Activated T-cell treated with anti-CD3 and anti-CD28 coated beads for 4 hours (primary cell): ENCODE measurements around the gene HOXB2.
"Not testable (repeated sequence)": the region's sequence is repeated elsewhere in the genome, so short reads cannot be mapped to it uniquely, and the experiment has no call there.

Source experiments
- DNase-seq: peaks from one replicate; pipeline ENCODE4 v3.0.0-alpha.2; 2020

HOXB2 gene

DNA sequence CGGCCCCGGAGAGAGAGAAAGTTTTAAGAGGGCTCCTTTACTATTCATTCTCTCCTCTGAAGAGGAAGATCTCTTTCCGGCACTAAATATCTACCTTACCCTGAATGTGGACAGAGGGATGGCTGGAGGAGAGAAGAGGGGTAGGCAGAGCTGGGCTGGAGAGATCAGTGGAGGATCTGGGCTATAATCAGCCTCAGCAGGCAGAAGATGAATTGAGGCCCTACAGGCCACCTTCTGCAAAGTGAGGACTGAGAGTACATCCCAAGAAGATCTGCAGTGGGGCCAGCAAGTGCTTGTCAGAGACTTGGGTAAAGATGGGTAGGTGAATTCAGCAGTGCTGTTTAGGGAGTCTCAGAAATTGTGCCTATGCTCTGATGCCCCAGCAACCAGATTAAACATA lies 7.6 kb downstream of the HOXB2 start:
- DNase-seq = no peak

DNA sequence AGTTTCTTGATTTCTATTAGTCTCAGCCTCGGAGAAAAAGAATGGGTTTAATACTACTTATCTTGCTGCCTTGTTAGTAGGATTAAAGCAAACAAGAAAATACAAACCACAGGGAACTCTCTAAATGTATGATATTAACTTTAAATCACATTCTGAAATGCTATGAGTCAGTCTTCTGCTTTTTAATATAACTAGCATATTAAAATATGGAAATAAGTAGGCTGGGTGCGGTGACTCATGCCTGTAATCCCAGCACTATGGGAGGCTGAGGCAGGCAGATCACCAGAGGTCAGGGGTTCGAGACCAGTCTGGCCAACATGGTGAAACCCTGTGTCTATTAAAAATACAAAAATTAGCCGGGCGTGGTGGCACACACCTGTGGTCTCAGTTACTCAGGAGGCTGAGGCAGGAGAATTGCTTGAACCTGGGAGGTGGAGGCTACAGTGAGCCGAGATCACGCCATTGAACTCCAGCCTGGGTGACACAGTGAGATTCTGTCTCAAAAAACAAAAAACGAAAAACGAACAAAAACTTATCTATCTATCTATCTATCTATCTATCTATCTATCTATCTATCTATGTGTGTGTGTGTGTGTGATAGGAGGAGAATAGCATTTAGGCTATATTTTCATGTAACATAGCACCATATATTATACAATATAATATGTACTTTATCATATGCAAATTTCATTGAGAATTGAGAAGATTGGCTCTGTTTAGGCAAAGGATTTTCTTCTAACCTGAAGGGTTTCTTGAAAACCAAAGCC lies 8.9 kb downstream of the HOXB2 start:
- DNase-seq = not testable (repeated sequence)

DNA sequence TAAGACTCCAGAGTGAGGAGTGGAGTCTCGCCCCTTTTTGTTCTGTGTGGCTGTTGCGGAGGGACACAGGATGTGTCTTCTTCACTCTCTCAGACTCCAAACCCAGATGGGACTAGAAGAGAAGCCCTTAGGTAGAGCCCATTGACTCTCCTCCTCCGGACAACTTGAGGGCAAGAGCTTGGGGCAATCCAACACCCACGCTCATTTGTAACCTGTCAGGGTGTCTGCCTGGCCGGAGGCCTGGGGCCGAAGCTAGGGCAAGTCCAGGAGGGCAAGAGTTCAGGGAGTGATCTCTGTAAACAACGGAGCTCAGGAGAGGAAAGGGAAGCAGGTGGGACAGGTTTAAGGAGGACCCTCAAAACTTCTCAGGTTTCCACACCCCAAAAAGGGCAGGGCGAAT lies 12.6 kb downstream of the HOXB2 start:
- DNase-seq = no peak

DNA sequence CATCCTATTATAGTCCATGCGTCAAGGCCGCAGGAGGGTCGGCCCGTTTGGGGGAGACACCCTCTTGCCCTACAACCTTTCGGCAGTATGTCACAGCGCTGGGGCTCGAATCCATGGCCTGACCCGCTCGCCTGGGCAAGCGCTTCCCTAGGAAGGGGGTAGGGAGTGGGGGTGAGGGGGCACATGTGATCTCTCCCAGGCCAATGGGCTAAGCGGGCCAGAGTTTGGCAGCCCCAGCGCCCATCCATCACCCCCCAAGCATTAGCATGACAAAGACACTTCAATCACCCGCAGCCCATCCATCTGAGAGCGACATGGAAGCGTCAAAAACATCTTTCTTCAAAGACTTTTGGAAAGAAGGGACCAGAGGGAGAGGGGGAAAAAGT lies 14.0 kb downstream of the HOXB2 start, which contains the start of gene HOXB1:
TSS of gene HOXB1 (minus strand) at position 125 of the 386 bp plus-strand sequence. CDS start at position 18, 107 bp downstream.
- no peak for DNase-seq

DNA sequence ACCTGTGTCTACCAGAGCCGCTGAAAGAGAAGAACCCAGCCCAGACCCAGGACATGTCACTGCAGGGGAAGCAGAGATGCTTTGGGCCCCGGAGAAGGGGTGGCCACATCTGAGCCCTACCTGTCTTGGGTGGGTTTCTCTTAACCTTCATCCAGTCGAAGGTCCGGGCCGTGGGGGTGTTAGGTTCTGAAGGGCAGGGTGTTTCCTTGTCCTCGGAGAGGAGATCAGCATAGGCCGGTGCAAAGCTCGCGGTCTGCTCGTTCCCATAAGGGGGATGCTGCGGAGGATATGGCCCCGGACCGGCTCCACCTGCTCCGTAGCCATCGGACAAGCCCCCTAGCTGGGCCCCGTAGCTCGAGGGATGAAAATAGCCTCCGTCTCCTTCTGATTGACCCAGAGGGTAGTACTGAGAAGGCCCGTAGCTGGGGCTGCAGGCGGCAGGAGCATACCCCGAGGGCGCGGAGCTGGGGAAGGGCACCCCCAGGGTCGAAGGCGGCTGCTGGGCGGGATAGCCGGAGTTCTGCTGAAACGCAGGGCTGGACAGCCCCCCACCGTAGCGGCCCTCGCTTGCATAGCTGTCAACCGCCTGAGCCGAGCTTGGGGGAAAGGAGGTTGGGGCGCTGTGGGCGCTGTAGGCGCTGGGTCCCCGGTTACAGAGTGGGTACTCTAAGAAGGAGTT lies 14.6 kb downstream of the HOXB2 start:
- no peak for DNase-seq

DNA sequence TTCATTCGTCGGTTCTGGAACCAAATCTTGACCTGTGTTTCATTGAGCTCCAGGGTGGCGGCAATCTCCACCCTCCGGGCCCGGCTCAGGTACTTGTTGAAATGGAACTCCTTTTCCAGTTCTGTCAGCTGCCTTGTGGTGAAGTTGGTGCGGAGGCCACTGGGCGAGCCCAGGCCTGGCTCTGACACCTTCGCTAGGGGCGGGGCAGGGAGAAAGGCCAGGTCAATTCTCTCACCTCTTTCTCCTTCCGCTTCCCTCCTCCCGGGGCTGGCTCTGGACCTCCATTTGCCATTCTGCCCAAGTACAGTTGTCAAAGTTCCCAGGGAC lies 15.3 kb downstream of the HOXB2 start:
- no peak for DNase-seq

DNA sequence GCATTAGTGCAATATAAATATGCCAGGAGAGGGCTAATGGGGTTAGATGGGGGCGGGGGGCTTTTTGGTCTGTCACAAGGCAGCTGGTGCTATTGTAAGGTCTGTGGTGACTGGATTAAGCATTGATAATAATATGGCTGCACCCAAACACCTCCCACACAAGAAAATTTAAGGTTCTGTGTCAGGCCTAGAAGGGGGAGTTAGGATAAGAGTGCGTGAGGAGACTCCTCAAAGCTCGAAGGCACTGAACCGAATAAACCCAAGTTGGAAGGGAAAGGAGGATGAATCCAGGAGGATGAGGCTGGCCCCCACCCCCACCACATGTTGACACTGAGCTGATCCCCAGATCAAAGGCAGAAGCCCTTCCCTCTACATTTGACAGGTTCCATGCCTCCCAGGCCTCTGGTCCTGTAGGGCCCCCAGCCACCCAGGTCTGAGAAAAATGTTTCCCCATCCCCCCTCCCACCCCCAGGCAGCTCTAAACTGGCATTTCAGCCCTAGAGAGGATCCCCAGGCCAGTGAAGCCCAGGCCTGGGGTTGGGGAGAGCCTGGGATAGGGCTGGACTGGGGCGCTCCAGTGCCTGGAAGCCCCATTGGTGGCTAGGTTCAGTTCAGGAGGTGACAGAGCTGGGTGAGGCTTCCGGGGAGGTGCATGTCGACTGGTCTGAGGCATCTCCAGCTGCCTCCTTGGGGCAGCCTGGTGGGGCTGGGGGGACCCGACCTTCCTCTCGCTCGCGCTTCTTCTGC lies 15.8 kb downstream of the HOXB2 start:
- DNase-seq = no peak

DNA sequence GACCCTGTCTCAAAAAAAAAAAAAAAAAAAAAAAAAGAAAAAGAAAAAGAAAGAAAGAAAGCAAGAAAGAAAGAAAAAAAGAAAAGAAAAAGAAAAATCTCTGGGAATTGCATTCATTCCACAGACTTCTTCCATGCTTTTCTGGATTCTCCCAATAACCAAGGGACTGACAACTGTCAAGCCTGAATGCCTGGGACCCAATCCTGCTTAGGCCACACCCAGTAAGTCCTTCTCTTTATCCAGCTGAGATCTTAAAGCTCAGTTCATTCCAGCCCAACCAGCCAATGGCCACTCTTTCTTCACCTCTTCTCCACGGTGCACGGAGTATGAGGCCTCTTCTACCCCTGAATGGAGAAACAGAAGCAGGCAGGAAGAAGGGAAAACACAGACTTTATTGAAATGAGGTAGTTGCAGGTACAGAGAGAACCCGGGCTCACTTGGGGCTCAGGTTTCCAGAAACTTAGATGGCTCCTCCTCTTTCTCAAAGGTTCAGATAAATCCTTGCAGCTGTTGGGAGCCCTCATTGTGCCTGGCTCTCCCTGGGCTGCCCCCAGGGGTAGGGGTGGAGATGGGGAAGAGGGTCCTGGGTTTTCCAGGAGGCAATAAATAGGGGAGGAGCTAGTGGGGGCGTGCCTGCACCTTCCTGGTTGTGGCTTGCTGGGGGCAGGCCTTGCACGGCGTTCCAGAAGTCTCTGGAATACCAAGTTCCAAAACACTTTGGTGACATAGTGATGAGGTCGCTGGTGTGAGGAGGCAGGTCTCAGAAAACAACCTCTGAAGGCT lies 16.6 kb downstream of the HOXB2 start:
- no peak for DNase-seq

DNA sequence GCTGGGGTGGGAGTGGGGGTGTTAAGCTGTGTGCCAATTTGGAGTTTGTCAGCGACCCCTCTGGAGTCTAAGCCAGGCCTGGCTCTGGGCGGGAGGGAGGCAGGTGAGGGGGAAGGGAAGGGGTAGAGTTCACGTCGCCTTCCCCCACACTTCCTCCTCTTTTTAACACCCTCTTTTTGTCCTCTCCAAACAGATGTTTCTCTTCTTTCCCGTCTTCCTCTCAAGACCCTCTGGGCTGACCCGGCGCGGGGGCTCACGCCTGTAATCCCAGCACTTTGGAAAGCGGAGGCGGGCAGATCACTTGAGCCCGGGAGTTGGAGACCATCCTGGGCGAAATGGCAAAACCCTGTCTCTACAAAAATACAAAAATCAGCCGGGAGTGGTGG lies 17.4 kb downstream of the HOXB2 start:
- DNase-seq = no peak

DNA sequence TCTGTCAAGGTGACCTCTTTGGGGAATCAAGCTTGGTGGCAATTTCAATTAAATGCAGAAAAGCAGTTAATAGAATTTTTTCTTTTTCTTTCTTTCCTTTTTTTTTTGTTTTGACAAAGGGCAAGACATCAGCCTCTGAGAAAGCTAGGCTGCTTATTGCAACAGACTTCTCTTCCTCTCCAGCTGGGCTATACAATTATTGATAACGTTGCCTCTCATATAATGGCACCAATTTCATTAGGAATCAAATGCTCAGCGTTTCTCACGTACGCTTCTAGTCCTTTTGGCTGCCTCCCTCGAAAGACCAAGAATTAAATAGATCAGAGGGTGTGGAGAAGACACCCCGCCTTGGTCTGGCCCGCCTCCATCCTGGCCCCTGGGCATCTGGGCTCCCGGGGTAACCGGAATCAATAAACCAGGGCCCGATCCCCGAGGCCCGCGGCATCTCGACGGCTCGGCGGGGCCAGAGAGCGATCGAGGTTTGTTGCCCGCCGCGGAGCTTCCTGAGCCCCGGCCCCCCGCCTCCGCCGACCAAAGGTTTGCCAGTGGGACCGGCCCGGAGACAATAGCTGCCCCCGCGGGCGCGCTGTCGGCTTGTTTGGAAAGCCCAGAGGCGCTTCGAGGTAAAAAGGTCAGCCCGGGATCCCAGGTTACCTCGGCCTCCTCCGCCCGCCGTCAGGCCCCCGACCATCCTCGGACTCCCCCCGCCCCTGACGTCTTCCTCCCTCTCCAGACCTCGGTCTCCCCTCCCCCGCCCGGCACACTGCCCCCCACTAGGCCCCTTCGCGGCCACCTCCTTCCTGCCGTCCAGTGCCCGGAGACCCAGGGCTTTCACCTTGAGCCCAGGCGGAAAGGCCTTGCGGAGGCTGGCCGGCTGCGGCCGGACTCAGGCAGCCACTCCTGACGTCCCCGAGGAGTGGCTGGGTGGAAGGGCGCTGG lies 18.0 kb downstream of the HOXB2 start:
- no peak for DNase-seq

DNA sequence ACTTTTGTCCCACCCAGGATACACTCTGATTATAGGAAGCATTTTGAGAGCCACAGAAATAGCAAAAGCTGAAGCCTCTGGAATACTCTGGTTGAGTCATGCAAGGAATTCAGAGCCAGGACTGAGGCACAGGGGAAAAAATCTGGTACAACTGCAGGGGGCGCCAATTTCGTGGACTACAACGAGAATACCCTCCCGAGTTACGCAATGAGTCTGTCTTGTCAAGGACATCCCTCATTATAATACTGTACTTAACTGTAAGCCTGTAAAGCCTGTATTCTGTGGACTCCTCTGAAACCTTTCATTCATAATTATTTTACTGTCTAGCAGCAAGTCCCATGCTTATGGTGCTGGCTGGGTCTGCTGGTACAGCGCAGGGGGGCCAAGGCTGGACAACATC lies 21.9 kb downstream of the HOXB2 start:
- no peak for DNase-seq

DNA sequence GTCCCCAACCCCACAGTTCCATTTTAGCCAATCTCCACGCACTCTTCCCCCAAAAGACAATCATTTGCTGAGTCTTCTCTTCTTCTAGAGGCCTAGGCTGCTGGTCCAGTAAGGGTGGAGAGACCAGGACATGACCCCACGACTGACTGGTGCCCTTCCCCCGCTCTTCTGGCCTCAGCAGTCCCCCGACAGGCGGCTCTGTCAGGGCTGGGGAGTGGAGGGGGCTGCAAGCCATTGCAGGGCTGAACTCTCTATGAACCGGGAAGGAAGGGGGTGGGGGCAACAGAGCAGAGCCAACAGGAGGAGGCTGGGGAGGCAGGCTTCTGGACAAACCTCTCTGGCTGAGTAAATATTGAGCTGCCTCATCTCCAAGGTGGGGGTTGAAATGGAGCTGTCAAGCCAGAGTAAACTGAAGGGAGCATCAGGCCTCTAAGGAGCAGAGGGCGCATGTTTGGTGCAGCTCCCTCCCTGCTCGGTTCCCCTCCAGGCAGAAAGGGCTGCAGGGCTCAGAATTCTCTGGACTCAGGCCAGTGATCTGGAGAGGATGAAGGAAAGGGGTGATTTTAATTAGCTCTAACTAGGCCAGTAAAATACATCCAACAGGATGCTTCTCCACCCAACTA lies 22.8 kb downstream of the HOXB2 start:
- no peak for DNase-seq

DNA sequence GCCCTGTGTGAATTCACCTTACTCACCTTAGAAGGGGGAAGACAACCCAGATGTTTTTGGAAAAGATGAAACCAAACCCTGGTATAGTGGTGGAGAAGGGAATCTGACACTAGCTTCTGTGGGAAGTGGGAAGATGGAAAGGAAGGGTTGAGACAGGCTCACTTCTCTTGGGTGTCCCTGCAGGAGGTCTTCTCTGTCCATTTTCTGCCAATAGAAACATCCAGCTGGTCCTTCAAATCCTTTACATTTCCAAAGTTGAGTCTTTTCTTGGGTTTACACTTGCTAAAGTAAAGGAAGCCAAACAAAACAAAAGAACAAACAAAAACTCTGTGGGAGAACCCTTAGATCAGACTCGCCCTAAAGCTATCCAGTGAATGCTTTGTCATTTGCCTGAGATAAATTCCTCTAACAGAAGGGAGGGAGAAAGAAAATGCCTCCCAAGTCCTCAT lies 24.3 kb downstream of the HOXB2 start:
- DNase-seq = no peak

DNA sequence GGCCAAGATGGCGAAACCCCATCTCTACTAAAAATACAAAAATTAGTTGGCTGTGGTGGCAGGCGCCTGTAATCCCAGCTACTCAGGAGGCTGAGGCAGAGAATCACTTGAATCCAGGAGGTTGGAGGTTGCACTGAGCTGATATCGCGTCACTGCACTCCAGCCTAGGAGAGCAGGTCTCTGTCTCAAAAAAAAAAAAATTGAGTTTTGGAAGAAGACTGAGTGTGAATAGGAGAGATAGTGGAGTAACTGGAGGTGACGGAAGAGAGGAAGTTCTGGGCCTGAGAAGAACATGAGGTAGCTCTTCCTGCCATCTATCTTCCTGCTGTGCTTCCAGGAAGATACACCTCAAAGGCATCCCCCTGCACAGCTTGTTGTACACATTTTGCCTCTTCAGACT lies 25.5 kb downstream of the HOXB2 start:
- DNase-seq = no peak

DNA sequence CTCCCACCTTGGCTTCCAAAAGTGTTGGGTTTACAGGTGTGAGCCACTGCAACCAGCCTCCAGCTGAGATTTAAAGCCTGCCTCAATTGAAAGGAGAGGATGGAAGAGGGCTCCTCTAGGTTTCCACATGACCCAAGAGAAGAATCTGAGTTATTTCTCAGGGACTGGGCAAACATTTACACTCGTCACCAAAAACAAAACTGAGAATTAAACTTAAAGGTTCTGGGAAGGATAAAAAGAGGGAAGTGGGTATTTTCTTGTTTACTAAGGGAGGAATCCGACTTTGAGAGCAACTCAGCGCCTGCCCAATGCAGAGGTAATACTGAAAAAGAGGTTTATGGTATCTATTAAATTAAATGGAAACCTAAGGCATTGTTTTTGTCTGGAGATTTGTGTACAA lies 27.4 kb downstream of the HOXB2 start:
- DNase-seq = no peak

DNA sequence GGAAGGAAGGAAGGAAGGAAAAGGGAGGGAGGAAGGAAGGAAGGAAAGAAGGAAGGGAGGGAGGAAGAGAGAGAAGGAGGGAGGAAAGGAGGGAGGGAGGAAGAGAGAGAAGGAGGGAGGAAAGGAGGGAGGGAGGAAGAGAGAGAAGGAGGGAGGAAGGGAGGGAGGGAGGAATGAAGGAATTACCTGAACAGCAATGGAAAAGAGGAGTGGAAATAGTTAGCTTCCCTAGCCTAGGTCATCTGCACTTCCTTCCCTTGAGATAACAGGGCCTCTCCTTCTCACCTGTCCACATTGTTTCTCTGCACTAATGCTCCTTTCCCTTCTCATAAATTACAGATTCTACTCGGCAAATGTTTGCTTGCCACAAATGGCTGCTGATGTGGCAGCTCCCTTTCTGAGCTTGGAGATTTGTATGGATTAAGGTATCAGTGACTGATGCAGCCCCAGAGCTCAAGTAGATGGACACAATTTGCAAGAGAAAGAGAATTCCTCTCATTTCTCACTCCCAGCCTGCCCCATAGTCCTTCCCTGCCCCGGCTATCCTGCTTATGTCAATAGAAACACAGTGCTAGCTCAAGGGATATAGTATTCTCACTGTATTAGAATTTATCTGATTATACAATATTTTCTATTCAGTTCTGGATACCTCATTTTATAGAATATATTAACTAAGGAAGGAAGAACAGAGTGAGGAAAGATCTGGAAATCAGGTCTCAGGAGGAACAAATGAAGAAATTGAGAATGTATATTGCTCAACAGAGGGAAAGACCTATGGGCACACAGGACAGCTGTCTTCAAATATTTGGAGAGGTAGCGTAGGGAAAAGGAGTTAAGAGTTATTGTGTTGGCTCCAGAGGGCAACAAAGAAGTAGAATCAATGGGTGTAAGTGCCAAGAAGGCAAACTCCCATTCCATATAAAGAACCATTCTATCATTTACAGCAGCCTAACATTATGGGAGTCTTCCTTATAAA lies 28.7 kb downstream of the HOXB2 start:
- DNase-seq = no peak

DNA sequence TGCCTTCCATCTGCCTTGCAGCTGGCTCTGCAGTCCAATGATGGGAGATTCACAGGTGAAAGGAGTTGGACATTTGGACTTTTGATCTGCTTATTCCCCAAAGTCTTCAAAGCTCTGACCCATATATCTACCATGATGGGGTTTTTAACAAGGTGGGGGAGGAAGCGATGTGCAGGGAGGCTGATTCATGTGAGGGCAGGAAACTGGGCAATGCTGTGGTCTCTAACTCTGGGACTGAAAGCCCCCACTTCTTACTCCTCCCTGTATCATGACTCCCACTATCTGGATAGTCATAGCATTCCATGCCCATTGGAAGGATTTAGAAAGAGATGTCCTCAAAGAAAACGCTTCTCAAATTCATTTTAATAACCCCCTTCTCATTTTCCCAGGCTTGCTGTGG lies 30.4 kb downstream of the HOXB2 start:
- DNase-seq = no peak

DNA sequence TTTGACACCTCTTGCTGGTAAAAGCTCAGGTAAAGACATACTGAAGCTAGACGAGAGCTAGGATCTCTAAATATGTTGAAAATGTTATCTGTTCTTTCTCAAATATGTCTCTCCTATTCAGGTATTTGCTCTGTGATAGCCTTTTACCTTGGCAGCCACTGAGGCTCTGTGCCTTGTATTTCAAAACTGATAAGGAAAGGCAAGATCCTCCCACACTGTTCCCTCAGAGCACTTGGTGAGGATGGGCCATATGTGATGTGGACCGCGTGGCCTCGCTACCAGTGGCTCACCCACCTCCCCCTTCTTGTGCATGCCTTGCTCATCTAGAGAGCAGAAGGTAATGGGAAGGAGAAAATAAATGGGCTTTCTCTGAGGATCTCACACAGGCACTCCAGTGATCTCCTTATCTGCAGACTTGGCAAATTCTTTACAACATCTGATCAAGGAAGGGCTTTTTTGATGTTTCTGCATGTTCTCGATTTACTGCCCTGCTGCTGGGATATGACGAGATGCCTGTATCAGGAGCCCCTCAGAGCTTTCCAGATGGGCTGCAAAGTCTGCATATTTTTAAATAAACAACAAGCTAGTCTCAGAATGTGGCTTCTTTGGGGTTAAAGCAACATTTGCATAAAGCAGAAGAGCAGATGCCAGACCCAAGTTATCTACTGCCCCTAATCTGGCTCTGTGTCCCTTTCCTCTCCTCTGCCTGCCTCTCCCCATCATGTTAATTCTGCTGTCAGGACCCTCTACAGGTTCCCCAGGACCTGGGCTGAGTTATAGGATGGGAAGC lies 31.0 kb downstream of the HOXB2 start:
- no peak for DNase-seq

DNA sequence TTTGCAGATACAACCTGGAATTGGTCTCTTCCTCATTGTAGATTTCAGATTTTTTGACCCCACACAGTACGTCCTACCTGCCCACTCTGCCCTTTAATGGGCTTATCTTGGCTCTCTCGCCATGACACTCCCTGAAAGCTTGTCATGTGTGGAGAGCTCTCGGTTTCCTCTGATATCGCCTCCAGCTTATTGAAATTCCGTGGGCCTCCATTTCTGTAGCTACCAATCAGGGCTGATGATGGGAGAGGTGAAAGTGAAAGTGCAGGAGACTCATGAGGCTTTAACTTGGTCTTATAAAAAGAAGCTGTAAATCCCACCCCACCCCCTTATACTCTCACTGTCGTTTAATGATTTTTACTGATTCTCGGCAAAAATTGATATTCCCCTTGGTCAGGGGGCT lies 31.8 kb downstream of the HOXB2 start:
- no peak for DNase-seq
